ENCODE data around the gene DIS3L2.

DIS3L2 gene

DNA sequence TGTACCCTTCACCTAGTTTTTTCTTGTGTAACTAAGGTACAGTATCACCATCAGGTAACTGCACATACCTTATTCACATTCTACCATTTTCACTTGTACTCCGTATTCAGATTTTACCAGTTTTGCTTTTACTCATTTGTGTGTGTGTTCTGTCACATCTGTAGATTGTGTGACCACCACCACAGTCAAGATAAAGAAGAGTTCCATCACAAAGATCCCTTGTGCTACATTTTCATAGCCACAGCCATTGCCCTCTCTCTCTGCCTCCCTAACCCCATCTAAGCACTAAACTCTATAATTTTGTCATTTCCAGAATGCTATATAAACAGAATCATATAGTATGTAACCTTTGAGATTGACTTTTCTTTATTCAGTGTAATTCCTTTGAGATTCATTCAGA, 23.5 kb downstream of the DIS3L2 start:
- TF ChIP-seq, protein P1, sequence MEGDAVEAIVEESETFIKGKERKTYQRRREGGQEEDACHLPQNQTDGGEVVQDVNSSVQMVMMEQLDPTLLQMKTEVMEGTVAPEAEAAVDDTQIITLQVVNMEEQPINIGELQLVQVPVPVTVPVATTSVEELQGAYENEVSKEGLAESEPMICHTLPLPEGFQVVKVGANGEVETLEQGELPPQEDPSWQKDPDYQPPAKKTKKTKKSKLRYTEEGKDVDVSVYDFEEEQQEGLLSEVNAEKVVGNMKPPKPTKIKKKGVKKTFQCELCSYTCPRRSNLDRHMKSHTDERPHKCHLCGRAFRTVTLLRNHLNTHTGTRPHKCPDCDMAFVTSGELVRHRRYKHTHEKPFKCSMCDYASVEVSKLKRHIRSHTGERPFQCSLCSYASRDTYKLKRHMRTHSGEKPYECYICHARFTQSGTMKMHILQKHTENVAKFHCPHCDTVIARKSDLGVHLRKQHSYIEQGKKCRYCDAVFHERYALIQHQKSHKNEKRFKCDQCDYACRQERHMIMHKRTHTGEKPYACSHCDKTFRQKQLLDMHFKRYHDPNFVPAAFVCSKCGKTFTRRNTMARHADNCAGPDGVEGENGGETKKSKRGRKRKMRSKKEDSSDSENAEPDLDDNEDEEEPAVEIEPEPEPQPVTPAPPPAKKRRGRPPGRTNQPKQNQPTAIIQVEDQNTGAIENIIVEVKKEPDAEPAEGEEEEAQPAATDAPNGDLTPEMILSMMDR (IDR thresholded peaks at IDR 0.05; ENCODE audit: low read depth, low read length) = no peak
- H3K4me3 ChIP-seq (ENCODE audit: low read depth, low read length) = no peak overlapping the region

DNA sequence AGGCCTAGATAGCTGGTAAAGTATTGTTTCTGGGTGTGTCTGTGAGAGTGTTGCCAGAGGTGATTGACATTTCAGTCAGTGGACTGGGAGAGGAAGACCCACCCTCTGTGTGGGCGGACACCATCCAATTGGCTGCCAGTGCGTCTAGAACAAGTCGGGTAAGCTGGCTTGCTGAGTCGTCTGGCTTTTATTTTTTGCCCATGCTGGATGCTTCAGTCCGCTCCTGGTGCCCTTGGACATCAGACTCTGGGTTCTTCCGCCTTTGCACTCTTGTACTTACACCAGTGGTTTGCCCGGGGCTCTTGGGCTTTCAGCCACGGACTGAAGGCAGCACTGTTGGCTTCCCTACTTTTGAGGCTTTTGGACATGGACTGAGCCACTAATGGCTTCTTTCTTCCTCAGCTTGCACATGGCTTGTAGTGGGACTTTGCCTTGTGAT, 24.3 kb downstream of the DIS3L2 start:
- TF ChIP-seq, protein P1 (IDR thresholded peaks at IDR 0.05; ENCODE audit: low read depth, low read length) = no peak
- no peak overlapping the region for H3K4me3 ChIP-seq (ENCODE audit: low read depth, low read length)

DNA sequence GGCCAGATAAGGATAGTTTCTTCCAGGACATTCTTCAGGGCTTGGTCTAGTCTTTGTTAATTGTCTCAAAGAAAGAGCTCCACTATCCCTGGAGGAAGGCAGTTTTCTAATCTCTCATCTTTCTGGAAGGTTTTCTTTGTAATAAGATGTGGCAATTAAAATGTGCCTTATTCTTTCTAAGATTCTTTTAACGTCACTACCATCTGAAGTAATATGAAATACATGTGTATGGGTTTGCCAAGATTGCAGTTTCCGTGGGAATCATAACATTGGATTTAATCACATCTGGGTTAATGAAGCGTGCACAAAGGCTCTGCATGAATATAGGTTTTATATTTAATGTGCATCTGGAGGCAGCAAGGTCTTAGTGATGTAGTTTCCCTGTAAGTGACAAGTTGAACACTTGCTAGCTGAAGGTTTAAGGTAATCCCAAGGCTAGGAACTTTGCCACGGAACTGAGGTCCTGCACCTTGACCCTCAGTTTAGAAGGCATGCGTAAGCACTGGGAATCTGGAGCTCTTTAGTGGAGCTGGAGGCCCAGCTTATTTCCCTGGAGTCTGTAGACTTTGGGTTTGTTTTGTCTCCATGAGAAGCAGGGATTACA, 25.7 kb downstream of the DIS3L2 start:
- TF ChIP-seq, protein P1 (IDR thresholded peaks at IDR 0.05; ENCODE audit: low read depth, low read length) = no peak
- H3K4me3 ChIP-seq (ENCODE audit: low read depth, low read length) = no peak overlapping the region

DNA sequence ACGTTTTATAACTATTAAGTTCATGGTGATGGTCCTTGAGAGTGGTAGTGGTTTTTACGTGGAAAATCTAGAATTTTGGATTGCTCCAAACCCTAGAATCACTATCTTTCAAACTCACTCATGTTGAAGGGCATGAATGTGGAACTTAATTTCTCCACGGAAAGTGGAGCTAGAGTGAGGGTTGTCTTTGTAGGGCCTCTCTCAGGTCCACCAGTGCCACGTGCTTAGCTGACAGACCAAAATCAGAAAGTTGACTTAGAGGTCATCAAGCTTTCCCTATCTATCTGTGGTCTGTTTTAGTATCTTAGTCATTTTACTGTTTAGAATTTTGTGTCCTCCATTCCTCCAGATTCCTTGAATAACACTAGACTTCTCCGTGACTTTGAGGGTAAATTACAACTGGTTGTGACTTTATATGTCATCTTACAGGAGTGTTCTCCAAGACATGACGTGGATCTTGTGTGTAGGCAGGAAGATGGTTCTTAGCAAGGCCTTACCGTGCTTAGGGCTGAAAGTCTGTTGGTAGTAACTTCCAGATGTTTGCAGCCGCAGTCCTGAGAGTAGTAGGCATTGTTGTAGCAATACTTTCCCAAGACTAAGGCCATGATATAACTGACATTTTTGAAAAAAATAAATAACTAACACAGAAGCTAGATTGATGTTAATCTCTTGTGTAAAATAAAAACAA, 26.8 kb downstream of the DIS3L2 start:
- TF ChIP-seq, protein P1 (IDR thresholded peaks at IDR 0.05; ENCODE audit: low read depth, low read length) = no peak

DNA sequence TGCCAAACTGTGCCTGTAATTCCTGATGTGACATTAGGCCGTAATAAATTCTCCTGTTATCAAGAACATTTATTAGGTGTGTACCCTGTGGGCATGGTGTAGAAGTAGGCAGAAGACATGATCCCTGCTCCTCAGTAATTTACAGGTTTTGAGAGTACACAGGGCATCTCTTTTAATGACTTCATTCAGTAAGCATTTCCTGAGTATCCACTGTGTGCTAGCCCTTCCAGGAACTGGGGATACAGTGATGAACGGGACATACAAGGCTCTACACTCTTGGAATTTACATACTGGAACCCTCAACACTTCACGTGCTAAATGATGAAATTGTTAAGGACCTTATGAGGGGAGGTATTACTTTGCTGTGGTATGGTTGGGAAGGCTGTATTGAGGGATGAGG, 30.2 kb downstream of the DIS3L2 start:
- H3K4me3 ChIP-seq (ENCODE audit: low read depth, low read length) = no peak overlapping the region
- TF ChIP-seq, protein P1 (IDR thresholded peaks at IDR 0.05; ENCODE audit: low read depth, low read length) = no peak

More for the DNA sequence above, 26.8 kb downstream of the DIS3L2 start:
- H3K4me3 ChIP-seq (ENCODE audit: low read depth, low read length) = no peak overlapping the region

DNA sequence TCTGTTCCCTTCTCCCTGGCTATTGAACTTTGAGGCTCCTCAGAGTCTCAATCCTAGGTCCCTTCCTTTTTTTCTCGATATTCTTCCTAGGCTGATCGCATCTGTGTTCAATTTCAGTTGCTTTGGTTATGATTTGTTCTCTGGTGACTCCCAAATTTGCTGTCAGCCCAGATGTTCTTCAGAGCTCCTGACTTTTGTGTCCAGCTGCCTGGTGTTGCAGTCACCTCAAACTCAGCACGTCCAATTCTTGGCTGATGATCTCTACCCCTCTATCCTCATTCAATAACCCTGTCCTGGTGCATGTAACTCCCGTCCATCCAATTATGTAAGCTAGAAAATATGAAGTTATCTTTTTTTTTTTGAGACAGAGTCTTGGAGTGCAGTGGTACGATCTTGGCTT, 31.4 kb downstream of the DIS3L2 start:
- TF ChIP-seq, protein P1 (IDR thresholded peaks at IDR 0.05; ENCODE audit: low read depth, low read length) = no peak
- H3K4me3 ChIP-seq (ENCODE audit: low read depth, low read length) = no peak overlapping the region

DNA sequence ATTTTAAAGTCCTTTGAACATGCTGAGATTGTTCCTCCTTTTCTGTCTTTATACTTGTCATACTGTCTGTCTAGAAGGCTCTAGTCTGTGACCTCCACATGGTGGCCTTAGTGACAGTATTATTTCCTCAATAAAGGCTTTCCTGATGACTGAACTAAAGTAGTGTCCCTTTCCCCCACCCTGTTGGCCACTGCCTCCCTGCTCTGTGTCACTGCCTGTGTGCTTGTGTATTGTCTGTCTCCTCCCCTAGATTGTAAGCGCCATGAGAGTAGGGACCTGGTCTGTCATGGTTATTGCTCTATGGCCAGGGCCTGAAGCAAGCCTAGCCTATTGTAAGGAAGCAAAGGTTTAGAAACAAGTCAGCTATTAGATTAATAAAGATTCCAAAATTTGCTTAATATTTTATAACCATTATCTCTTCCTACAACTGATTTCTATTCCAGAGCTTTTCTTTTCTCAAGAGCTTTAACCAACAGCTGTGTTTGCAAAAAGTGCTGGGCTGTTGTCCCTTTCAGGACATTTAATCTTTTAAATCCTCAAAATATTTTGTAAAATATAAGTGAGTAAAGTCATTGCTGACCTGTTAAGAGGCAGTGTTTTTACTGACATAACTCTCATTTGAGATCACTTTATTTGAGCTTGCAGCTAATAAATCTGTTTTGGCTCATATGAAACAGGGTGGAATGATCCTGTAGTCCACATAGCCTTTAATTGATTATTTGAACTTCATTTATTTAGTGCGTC, 35.5 kb downstream of the DIS3L2 start:
- TF ChIP-seq, protein P1 (IDR thresholded peaks at IDR 0.05; ENCODE audit: low read depth, low read length) = no peak
- no peak overlapping the region for H3K4me3 ChIP-seq (ENCODE audit: low read depth, low read length)

Data from WI38 (cell line).